Panc1 (cell line): ENCODE data around the gene CEBPB.
A peak's percentile ranks its signal among the peaks of the same experiment; 100 is the strongest.

Experiments
- POLR2AphosphoS5 ChIP-seq: IDR thresholded peaks from 2 replicates; pipeline ENCODE4 v1.6.1; 2012; ENCODE audit warnings: mild to moderate bottlenecking, low read depth, low read length, moderate library complexity
- REST ChIP-seq, 2 experiments: IDR thresholded peaks; 2 replicates each; pipeline ENCODE4 v1.6.1; 2011 to 2012; ENCODE audit warnings: low read depth in 2 of 2, control low read depth in 1 of 2, low read length in 1 of 2, mild to moderate bottlenecking in 1 of 2, moderate library complexity in 1 of 2; ENCODE audit not compliant: insufficient read depth in 1 of 2
- TCF7L2 ChIP-seq: IDR thresholded peaks from 2 replicates; pipeline ENCODE4 v1.6.1; 2011; ENCODE audit warnings: mild to moderate bottlenecking, low read depth, low read length, inconsistent platforms
- TF ChIP-seq, protein P1 (sequence below): fragments of 450-650 bp; IDR thresholded peaks from 2 replicates; pipeline ENCODE4 v1.5.1; 2017; ENCODE audit warnings: mild to moderate bottlenecking

GRCh38 chr20:50194831-50195523, 4.3 kb downstream of the CEBPB start:
- TF ChIP-seq REST (IDR thresholded peaks at IDR 0.05; ENCODE audit: insufficient read depth in 1 of 2, low read depth in 2 of 2, low read length in 1 of 2), result no peak
- TF ChIP-seq, protein P1, sequence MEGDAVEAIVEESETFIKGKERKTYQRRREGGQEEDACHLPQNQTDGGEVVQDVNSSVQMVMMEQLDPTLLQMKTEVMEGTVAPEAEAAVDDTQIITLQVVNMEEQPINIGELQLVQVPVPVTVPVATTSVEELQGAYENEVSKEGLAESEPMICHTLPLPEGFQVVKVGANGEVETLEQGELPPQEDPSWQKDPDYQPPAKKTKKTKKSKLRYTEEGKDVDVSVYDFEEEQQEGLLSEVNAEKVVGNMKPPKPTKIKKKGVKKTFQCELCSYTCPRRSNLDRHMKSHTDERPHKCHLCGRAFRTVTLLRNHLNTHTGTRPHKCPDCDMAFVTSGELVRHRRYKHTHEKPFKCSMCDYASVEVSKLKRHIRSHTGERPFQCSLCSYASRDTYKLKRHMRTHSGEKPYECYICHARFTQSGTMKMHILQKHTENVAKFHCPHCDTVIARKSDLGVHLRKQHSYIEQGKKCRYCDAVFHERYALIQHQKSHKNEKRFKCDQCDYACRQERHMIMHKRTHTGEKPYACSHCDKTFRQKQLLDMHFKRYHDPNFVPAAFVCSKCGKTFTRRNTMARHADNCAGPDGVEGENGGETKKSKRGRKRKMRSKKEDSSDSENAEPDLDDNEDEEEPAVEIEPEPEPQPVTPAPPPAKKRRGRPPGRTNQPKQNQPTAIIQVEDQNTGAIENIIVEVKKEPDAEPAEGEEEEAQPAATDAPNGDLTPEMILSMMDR, result no peak
- peak; percentile 52; the same call in 1 of the 2 replicates for TF ChIP-seq POLR2AphosphoS5
- no peak for TF ChIP-seq TCF7L2
